ENCODE measurements around the gene LRRK1. TPM values are rescaled to one million over a fixed set of nuclear protein-coding genes. Genes with fewer than 3 reads are reported as not detected.
A peak's percentile ranks its signal among the peaks of the same experiment; 100 is the strongest.

LRRK1 gene
- total RNA-seq, 4 donors from 2014 or later, result 2.6 to 36.6 (median 13.1) TPM

GRCh38 chr15:100880139-100880896 is 38.8 kb upstream of the LRRK1 start:
- Histone ChIP-seq H3K27ac (peak overlapping the region; percentile 42 to 51), H3K4me1 (peaks cover 0 to 6% of the 10 kb centered on the region in 2 donors), H3K36me3 (no peaks in the 10 kb centered on the region), H3K9me3 (no peaks in the 10 kb centered on the region), H3K27me3 (no peaks in the 10 kb centered on the region), H3K4me3 (peak overlapping the region; percentile 39 to 50)
- intact Hi-C loops (cut with DNase I; ENCODE audit: low total_unique reads), result no loop called here
- no peak for DNase-seq
- TF ChIP-seq, protein P1, sequence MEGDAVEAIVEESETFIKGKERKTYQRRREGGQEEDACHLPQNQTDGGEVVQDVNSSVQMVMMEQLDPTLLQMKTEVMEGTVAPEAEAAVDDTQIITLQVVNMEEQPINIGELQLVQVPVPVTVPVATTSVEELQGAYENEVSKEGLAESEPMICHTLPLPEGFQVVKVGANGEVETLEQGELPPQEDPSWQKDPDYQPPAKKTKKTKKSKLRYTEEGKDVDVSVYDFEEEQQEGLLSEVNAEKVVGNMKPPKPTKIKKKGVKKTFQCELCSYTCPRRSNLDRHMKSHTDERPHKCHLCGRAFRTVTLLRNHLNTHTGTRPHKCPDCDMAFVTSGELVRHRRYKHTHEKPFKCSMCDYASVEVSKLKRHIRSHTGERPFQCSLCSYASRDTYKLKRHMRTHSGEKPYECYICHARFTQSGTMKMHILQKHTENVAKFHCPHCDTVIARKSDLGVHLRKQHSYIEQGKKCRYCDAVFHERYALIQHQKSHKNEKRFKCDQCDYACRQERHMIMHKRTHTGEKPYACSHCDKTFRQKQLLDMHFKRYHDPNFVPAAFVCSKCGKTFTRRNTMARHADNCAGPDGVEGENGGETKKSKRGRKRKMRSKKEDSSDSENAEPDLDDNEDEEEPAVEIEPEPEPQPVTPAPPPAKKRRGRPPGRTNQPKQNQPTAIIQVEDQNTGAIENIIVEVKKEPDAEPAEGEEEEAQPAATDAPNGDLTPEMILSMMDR (IDR thresholded peaks at IDR 0.05), result no peak
- TF ChIP-seq POLR2A (IDR thresholded peaks at IDR 0.05), result no peak

- no peak for DNase-seq
- Histone ChIP-seq H3K27me3 (no peaks in the 10 kb centered on the region), H3K4me1 (peaks cover 0 to 6% of the 10 kb centered on the region in 2 donors), H3K27ac (peak overlapping the region in 1 of 2 donors; percentile 42), H3K4me3 (peak overlapping the region in 1 of 2 donors; percentile 50), H3K9me3 (no peaks in the 10 kb centered on the region), H3K36me3 (no peaks in the 10 kb centered on the region)
- no peak for TF ChIP-seq POLR2A (IDR thresholded peaks at IDR 0.05)
- TF ChIP-seq, protein P1 (IDR thresholded peaks at IDR 0.05), result no peak
- intact Hi-C loops (cut with DNase I; ENCODE audit: low total_unique reads), result no loop called here
Observed at GRCh38 chr15:100880897-100881242, 38.3 kb upstream of the LRRK1 start.

DNA sequence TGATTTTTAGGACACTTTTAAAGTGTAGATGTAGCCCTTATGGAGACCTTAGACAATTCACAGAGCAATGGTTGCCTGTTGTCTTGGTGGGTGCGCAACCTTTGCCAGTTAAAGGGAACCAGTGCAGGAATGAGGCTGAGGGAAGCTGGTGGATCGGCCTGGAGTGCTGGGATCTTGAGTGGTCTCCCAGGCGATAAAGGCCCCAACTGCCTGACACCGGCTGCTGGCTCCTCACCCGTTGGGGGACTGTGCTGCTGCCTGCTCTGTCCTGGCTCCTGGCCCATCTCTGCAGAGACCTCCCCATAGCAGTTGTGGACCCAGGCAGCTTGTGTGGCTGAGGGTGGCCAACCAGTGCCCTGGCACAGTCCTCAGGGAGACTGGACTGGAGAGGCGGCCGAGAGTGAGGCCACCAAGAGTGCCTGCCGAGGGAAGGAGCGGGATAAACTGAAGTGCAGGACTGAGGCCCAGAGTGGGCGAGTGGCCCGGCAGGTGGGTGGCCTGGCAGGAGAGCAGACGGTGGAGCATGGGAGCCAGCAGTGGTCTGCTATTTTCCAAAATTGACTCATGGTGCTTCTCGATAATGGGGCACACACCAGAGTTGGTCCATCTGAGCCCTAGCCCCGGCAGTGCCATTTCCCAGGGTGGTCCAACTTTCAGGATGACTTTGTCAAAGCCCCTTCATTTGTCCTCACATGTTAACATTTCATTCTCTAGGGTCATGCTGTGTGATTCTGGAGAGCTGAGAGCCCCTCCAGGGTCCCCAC is 37.4 kb upstream of the LRRK1 start:
- intact Hi-C loops (cut with DNase I; ENCODE audit: low total_unique reads), result no loop called here
- TF ChIP-seq, protein P1 (IDR thresholded peaks at IDR 0.05), result no peak
- no peak for TF ChIP-seq POLR2A (IDR thresholded peaks at IDR 0.05)
- Histone ChIP-seq H3K27ac (no peak overlapping the region), H3K4me1 (peaks cover 0 to 6% of the 10 kb centered on the region in 2 donors), H3K36me3 (no peaks in the 10 kb centered on the region), H3K27me3 (no peaks in the 10 kb centered on the region), H3K4me3 (no peak overlapping the region), H3K9me3 (no peaks in the 10 kb centered on the region)
- no peak for DNase-seq

GRCh38 chr15:100885116-100885515 is 34.0 kb upstream of the LRRK1 start:
- Histone ChIP-seq H3K4me1 (peaks cover 0 to under 1% of the 10 kb centered on the region in 2 donors), H3K9me3 (no peaks in the 10 kb centered on the region), H3K27ac (no peak overlapping the region), H3K4me3 (no peak overlapping the region), H3K36me3 (no peaks in the 10 kb centered on the region), H3K27me3 (no peaks in the 10 kb centered on the region)
- intact Hi-C loops (cut with DNase I; ENCODE audit: low total_unique reads), result no loop called here
- TF ChIP-seq, protein P1 (IDR thresholded peaks at IDR 0.05), result no peak
- TF ChIP-seq POLR2A (IDR thresholded peaks at IDR 0.05), result no peak
- DNase-seq, result no peak

- no peak for DNase-seq
- H3K27me3 ChIP-seq, result no peaks in the 10 kb centered on the region
- H3K4me3 ChIP-seq, result no peak overlapping the region
- TF ChIP-seq, protein P1 (IDR thresholded peaks at IDR 0.05), result no peak
- TF ChIP-seq POLR2A (IDR thresholded peaks at IDR 0.05), result no peak
- H3K36me3 ChIP-seq, result no peaks in the 10 kb centered on the region
- no peak overlapping the region for H3K27ac ChIP-seq
- H3K9me3 ChIP-seq, result no peaks in the 10 kb centered on the region
- intact Hi-C loops (cut with DNase I; ENCODE audit: low total_unique reads), result no loop called here
- no peaks in the 10 kb centered on the region for H3K4me1 ChIP-seq
Observed at GRCh38 chr15:100885811-100886210, 33.3 kb upstream of the LRRK1 start.

Measured in uterus (tissue), 4 donors.